Middle frontal gyrus (tissue), 1 donor: Measurements from ENCODE around the gene AKIRIN2.
A peak's percentile ranks its signal among the peaks of the same experiment; 100 is the strongest.

Source experiments
- DNase-seq: peaks from one replicate; pipeline ENCODE4 v3.0.0-alpha.2; 2015; ENCODE audit warnings: low spot score; ENCODE audit errors: extremely low spot score

The AKIRIN2 gene

GRCh38 chr6:87701676-87702588 is at the start of gene AKIRIN2:
Gene AKIRIN2 (minus strand): TSS chr6:87702233. CDS start chr6:87701684, 549 bp downstream.
- peak; percentile 91 for DNase-seq

- DNase-seq, result no peak
These were observed 45.6 kb upstream of the AKIRIN2 start for GRCh38 chr6:87747646-87748045.

- DNase-seq, result no peak
These were observed 44.1 kb upstream of the AKIRIN2 start for GRCh38 chr6:87745966-87746721.

GRCh38 chr6:87743454-87743853 is 41.4 kb upstream of the AKIRIN2 start:
- no peak for DNase-seq

- DNase-seq, result no peak
These were observed 40.1 kb upstream of the AKIRIN2 start for GRCh38 chr6:87742106-87742505.

- DNase-seq, result no peak
These were observed 39.1 kb upstream of the AKIRIN2 start for GRCh38 chr6:87741001-87741650.

GRCh38 chr6:87738744-87739143 is 36.7 kb upstream of the AKIRIN2 start:
- DNase-seq, result no peak

GRCh38 chr6:87738000-87738399 is 36.0 kb upstream of the AKIRIN2 start:
- DNase-seq, result no peak

GRCh38 chr6:87736809-87737540 is 34.9 kb upstream of the AKIRIN2 start:
- no peak for DNase-seq

GRCh38 chr6:87731818-87732661 is 30.0 kb upstream of the AKIRIN2 start:
- DNase-seq, result peak; percentile 38

GRCh38 chr6:87731080-87731479 is 29.0 kb upstream of the AKIRIN2 start:
- DNase-seq, result no peak

- no peak for DNase-seq
These were observed 28.1 kb upstream of the AKIRIN2 start for GRCh38 chr6:87729965-87730719.

- no peak for DNase-seq
These were observed 26.7 kb upstream of the AKIRIN2 start for GRCh38 chr6:87728706-87729105.

- DNase-seq, result no peak
These were observed 23.2 kb upstream of the AKIRIN2 start for GRCh38 chr6:87724983-87725811.

- DNase-seq, result peak; percentile 80
These were observed 21.4 kb upstream of the AKIRIN2 start for GRCh38 chr6:87723170-87724078.

GRCh38 chr6:87722540-87723169 is 20.6 kb upstream of the AKIRIN2 start:
- DNase-seq, result no peak

GRCh38 chr6:87721311-87721710 is 19.3 kb upstream of the AKIRIN2 start:
- DNase-seq, result no peak
